GM13976 (cell line): Measurements from ENCODE around the gene ZNF488.

Source experiments
- DNase-seq: peaks from one replicate; pipeline ENCODE4 v3.0.0; 2012; ENCODE audit warnings: low spot score
- in situ Hi-C: fragments of 300-500 bp; cut with MboI; formaldehyde crosslinking; loops from one replicate; pipeline ENCODE4 v1.12.0; 2022; ENCODE audit warnings: low sequenced_read_pairs, mixed read lengths, inconsistent platforms; ENCODE audit not compliant: unreplicated experiment
- TF ChIP-seq, protein P1 (sequence below): IDR thresholded peaks from 2 replicates; pipeline ENCODE4 v1.5.1; 2012; ENCODE audit warnings: borderline replicate concordance, mild to moderate bottlenecking; ENCODE audit not compliant: insufficient read depth; ENCODE audit errors: extremely low read depth, missing control alignments, control extremely low read depth

ZNF488 gene

DNA sequence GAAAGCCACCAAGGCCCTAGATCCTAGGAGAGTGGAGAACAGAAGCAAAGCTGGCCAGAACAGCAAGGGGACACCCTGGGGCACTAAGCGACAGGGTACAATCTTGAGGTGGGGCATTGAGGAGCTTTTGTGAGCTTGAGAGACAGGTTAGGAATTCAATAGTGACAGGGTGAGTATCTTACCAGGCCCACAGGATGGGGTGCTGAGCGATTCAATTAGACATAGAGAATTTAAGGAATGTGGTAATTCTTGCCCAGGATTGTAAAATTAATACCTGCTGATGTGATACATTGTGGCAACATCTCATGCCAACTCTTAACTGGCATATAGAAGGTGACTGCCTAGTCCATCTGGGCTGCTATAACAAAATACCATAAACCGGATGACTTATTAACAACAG lies 21.9 kb downstream of the ZNF488 start:
- DNase-seq: no peak
- TF ChIP-seq, protein P1, sequence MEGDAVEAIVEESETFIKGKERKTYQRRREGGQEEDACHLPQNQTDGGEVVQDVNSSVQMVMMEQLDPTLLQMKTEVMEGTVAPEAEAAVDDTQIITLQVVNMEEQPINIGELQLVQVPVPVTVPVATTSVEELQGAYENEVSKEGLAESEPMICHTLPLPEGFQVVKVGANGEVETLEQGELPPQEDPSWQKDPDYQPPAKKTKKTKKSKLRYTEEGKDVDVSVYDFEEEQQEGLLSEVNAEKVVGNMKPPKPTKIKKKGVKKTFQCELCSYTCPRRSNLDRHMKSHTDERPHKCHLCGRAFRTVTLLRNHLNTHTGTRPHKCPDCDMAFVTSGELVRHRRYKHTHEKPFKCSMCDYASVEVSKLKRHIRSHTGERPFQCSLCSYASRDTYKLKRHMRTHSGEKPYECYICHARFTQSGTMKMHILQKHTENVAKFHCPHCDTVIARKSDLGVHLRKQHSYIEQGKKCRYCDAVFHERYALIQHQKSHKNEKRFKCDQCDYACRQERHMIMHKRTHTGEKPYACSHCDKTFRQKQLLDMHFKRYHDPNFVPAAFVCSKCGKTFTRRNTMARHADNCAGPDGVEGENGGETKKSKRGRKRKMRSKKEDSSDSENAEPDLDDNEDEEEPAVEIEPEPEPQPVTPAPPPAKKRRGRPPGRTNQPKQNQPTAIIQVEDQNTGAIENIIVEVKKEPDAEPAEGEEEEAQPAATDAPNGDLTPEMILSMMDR: no peak
- in situ Hi-C loops: no loop called here

GRCh38 chr10:47361293-47361692 lies 22.8 kb downstream of the ZNF488 start:
- in situ Hi-C loops: no loop called here
- peak; percentile 69 for DNase-seq
- TF ChIP-seq, protein P1: peak; percentile 51

- in situ Hi-C loops: no loop called here
- TF ChIP-seq, protein P1: no peak
These were observed 23.6 kb downstream of the ZNF488 start for GRCh38 chr10:47360419-47361040.

DNA sequence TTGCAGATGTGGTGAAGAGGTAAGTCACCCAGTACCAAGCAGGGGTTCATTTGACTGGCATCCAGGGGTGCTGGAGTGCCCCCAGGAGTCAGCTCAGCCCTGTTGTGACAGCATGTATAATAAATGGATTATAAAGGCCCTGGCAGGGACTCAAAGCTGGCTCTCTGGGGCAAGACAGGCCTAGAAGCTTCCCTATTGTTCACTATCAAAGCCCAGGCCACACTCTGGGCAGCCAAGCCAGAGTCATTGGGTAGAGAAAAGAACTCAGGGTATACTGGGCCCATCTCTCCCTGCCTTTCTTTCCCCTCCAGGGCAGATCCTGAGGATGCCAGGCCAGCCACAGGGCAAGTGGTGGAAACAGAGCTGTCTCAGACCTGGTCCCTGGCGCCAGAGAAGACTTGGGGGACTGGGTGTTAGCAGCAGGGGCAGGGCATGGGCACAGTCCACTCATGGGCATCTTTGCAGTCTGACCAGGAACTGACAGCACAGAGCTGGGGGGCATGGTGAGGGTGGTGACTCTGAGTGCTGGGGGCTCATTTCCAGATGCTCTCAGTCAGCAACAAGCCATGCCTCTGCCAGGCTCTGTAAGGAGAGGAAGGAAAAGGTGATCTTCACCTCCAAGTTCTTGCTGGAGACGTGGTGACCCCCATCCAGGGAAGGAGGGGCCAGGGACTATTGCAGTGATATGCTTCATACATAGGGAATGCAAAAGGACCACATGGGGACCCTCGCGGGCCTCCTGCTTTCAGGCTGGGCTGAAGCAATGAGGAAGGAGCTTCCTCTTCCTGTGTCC lies 24.3 kb downstream of the ZNF488 start:
- in situ Hi-C loops: no loop called here
- TF ChIP-seq, protein P1: no peak
- DNase-seq: no peak

More at GRCh38 chr10:47360419-47361040, 23.6 kb downstream of the ZNF488 start:
- no peak for DNase-seq

DNA sequence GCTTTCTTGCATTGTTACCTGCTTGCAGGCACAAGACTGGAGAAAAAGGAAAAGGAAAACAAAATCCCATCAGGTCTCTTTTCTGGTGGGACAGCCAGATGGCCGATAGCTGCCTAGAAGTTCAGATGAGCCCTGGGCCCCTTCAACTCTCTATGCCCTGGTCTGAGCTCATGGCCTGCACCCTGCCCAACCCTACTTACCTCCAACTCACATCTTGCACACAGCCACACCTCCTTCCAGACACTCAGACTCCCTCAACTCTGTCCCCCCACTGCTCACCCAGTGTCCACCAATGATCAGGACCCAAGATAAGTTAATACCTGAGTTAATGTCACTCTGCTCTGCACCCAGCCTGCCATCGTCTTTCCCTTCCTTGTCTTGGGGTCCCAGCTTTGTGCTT lies 25.0 kb downstream of the ZNF488 start:
- in situ Hi-C loops: no loop called here

DNA sequence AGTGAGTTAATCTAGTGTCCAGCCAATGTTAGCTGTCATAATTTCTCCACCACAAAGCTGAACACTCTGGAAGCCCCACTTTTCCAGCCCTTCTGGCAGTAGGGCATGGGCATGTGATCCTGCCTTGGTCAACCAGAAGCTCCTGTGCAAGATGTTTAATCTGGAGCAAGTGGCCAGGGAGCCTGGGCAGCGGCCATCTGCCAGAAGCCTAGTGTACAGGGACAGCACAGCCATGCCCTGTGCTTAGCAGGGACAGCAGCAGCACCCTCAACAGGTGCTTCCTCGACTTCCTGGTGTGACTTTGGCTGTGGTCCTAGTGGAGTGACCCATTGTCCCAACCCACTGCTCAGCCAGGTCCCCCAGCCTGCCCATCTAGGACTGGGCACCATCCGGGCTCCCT lies 25.6 kb downstream of the ZNF488 start:
- TF ChIP-seq, protein P1: no peak
- DNase-seq: no peak
- in situ Hi-C loops: no loop called here

More for the DNA sequence above, 25.0 kb downstream of the ZNF488 start:
- no peak for DNase-seq
- TF ChIP-seq, protein P1: no peak
